Activated CD8-positive, alpha-beta T cell treated with anti-CD3 and anti-CD28 coated beads for 36 hours (primary cell): ENCODE measurements around the gene ZNF189. TPM values are rescaled to one million over a fixed set of nuclear protein-coding genes. Genes with fewer than 3 reads are reported as not detected.

ENCODE experiments used
- ATAC-seq: fragments of 200-7000 bp; cut with Tn5 transposase; one replicate; pipeline ENCODE4 v1.10.0; 2021; ENCODE audit warnings: mild to moderate bottlenecking, moderate library complexity
- CTCF ChIA-PET: fragments of 350-600 bp; sonication (Branson Sonifier 250); formaldehyde crosslinking; loops from one replicate; lab custom pipeline; 2021; ENCODE audit warnings: antibody characterized with exemption; lab: Charles Lee
- POLR2A ChIA-PET: fragments of 350-600 bp; sonication (Branson Sonifier 250); formaldehyde crosslinking; loops from one replicate; lab custom pipeline; 2021; ENCODE audit warnings: antibody characterized with exemption; lab: Charles Lee
- DNase-seq: peaks from one replicate; pipeline ENCODE4 v3.0.0-alpha.2; 2020
- H3K27ac Mint-ChIP-seq: one replicate; pipeline ENCODE4 v1.8.0; 2021; ENCODE audit warnings: mild to moderate bottlenecking, mixed read lengths
- H3K27me3 Mint-ChIP-seq: one replicate; pipeline ENCODE4 v1.8.0; 2021; ENCODE audit warnings: mixed read lengths
- H3K36me3 Mint-ChIP-seq: one replicate; pipeline ENCODE4 v1.8.0; 2021; ENCODE audit warnings: low read depth, mixed read lengths
- H3K4me1 Mint-ChIP-seq: one replicate; pipeline ENCODE4 v1.8.0; 2021; ENCODE audit warnings: low read depth, mixed read lengths
- H3K4me3 Mint-ChIP-seq: one replicate; pipeline ENCODE4 v1.8.0; 2021; ENCODE audit warnings: mild to moderate bottlenecking, moderate library complexity, mixed read lengths
- H3K9me3 Mint-ChIP-seq: one replicate; pipeline ENCODE4 v1.8.0; 2021; ENCODE audit warnings: mixed read lengths
- CTCF ChIP-seq: fragments of 200-600 bp; IDR thresholded peaks from one replicate; pipeline ENCODE4 v1.8.0; 2022; ENCODE audit warnings: antibody characterized with exemption, mild to moderate bottlenecking
- intact Hi-C: fragments of 100-400 bp; cut with micrococcal nuclease; formaldehyde crosslinking; loops from one replicate; pipeline ENCODE4 v1.10.0; 2022
- total RNA-seq, 2 experiments: library from RNA; stranded (reverse); gene quantifications; one replicate each; pipeline ENCODE4 v1.2.3, GENCODE V29; 2021

The ZNF189 gene
- total RNA-seq, 2 experiments from 2014 or later, result 6.7 to 8.3 TPM

- intact Hi-C loops, result no loop called here
- TF ChIP-seq CTCF, result no peak
- Mint-ChIP-seq H3K36me3 (no peaks in the 10 kb centered on the region), H3K4me1 (no peaks in the 10 kb centered on the region), H3K4me3 (no peak overlapping the region), H3K9me3 (no peaks in the 10 kb centered on the region), H3K27ac (no peak overlapping the region), H3K27me3 (peaks cover 7% of the 10 kb centered on the region)
- no peak for DNase-seq
- POLR2A ChIA-PET, result no interaction called here
- ATAC-seq, result no peak
- CTCF ChIA-PET, result interaction anchor here (1.1 to 2.6 kb wide), 2 partner anchors 11 to 19 kb away, joined by 3 to 14 read pairs; no protein-coding TSS in a partner anchor
Observed at GRCh38 chr9:101369286-101369685, 29.4 kb upstream of the ZNF189 start.

GRCh38 chr9:101369884-101370531 lies 28.6 kb upstream of the ZNF189 start:
- ATAC-seq (no peak), DNase-seq (no peak)
- TF ChIP-seq CTCF, result no peak
- H3K27me3 Mint-ChIP-seq, result peaks cover 9% of the 10 kb centered on the region
- no peaks in the 10 kb centered on the region for H3K9me3 Mint-ChIP-seq
- intact Hi-C loops, result no loop called here
- no peaks in the 10 kb centered on the region for H3K36me3 Mint-ChIP-seq
- H3K4me1 Mint-ChIP-seq, result no peaks in the 10 kb centered on the region
- ChIA-PET POLR2A (no interaction called here), CTCF (interaction anchor here (0.6 to 2.6 kb wide), 3 partner anchors 10 to 28 kb away, joined by 3 to 14 read pairs (median 3); no protein-coding TSS in a partner anchor)
- H3K4me3 Mint-ChIP-seq, result no peak overlapping the region
- no peak overlapping the region for H3K27ac Mint-ChIP-seq

- DNase-seq (no peak), ATAC-seq (no peak)
- no peak for TF ChIP-seq CTCF
- Mint-ChIP-seq H3K9me3 (no peaks in the 10 kb centered on the region), H3K4me1 (no peaks in the 10 kb centered on the region), H3K36me3 (no peaks in the 10 kb centered on the region), H3K27me3 (peaks cover 19% of the 10 kb centered on the region), H3K27ac (no peak overlapping the region), H3K4me3 (no peak overlapping the region)
- intact Hi-C loops, result no loop called here
- CTCF ChIA-PET, result no interaction called here
- POLR2A ChIA-PET, result no interaction called here
Observed at GRCh38 chr9:101371813-101372212, 26.8 kb upstream of the ZNF189 start.

- intact Hi-C loops, result no loop called here
- Mint-ChIP-seq H3K4me3 (no peak overlapping the region), H3K36me3 (no peaks in the 10 kb centered on the region), H3K4me1 (no peaks in the 10 kb centered on the region), H3K9me3 (no peaks in the 10 kb centered on the region), H3K27ac (no peak overlapping the region), H3K27me3 (peaks cover 17% of the 10 kb centered on the region)
- no peak for DNase-seq
- CTCF ChIA-PET, result interaction anchor here (1.2 to 1.5 kb wide), 2 partner anchors 10 to 16 kb away, joined by 3 to 9 read pairs; no protein-coding TSS in a partner anchor
- no peak for TF ChIP-seq CTCF
- ATAC-seq, result no peak
- POLR2A ChIA-PET, result no interaction called here
Observed at GRCh38 chr9:101372327-101373118, 26.1 kb upstream of the ZNF189 start.

GRCh38 chr9:101375546-101375945 lies 23.1 kb upstream of the ZNF189 start:
- Mint-ChIP-seq H3K36me3 (no peaks in the 10 kb centered on the region), H3K27ac (no peak overlapping the region), H3K9me3 (peaks cover 2% of the 10 kb centered on the region), H3K4me1 (no peaks in the 10 kb centered on the region), H3K27me3 (peaks cover 19% of the 10 kb centered on the region), H3K4me3 (no peak overlapping the region)
- no peak for TF ChIP-seq CTCF
- ATAC-seq (no peak), DNase-seq (no peak)
- POLR2A ChIA-PET, result no interaction called here
- intact Hi-C loops, result no loop called here
- CTCF ChIA-PET, result interaction anchor here (1.6 kb wide), 1 partner anchor 14 kb away, joined by 3 read pairs; no protein-coding TSS in a partner anchor
